GM12878 (cell line): Measurements from ENCODE around the gene TOMM40. TPM values are rescaled to one million over a fixed set of nuclear protein-coding genes. Genes with fewer than 3 reads are reported as not detected.

ENCODE experiments used
- ATAC-seq: fragments of 200-7000 bp; cut with Tn5 transposase; 3 replicates; pipeline ENCODE4 v1.9.1; 2020; ENCODE audit warnings: mild to moderate bottlenecking, moderate library complexity
- BruUV-seq: library from RNA; stranded (reverse); fragments of 400-500 nt; replicated peaks from 2 replicates; lab custom pipeline; 2021; lab: Mats Ljungman, UMichigan
- CTCF ChIA-PET: fragments of 300-600 bp; sonication (Branson Sonifier 250); formaldehyde crosslinking; extraction: SDS; loops from one replicate; lab custom pipeline; 2021; ENCODE audit warnings: inconsistent platforms; lab: Yijun Ruan, JAX
- POLR2A ChIA-PET: fragments of 350-600 bp; formaldehyde crosslinking; extraction: SDS; loops from one replicate; lab custom pipeline; 2021; ENCODE audit warnings: inconsistent platforms; lab: Charles Lee
- RAD21 ChIA-PET: fragments of 300-600 bp; sonication (Branson Sonifier 250); formaldehyde crosslinking; loops from one replicate; lab custom pipeline; 2023; ENCODE audit warnings: antibody characterized with exemption; ENCODE audit not compliant: unreplicated experiment; lab: Charles Lee
- SMC1A ChIA-PET: fragments of 300-600 bp; sonication (Branson Sonifier 250); formaldehyde crosslinking; loops from one replicate; lab custom pipeline; 2023; ENCODE audit not compliant: unreplicated experiment, uncharacterized antibody; lab: Charles Lee
- DNase-seq: peaks from one replicate; pipeline ENCODE4 v3.0.0-alpha.2; 2011; ENCODE audit warnings: low read depth, low spot score
- FAIRE-seq: peaks from 3 replicates; lab custom pipeline; 2011; peaks lifted over from hg19 to GRCh38; lab: Jason Lieb, UNC
- H2AFZ ChIP-seq: 2 replicates; pipeline ENCODE4 v1.6.0; 2011; ENCODE audit warnings: low read depth, low read length, control low read depth; ENCODE audit not compliant: control insufficient read depth
- H3K27ac ChIP-seq: 2 replicates; pipeline ENCODE4 v1.5.1; 2011; ENCODE audit warnings: control low read depth; ENCODE audit not compliant: control insufficient read depth, insufficient read depth
- H3K27me3 ChIP-seq, 2 experiments: replicated peaks in 1 of 2; 2 replicates each; pipeline versions ENCODE4 v1.6.0 to v1.6.1; 2011; ENCODE audit warnings: low read length in 1 of 2; ENCODE audit not compliant: control insufficient read depth in 2 of 2, insufficient read depth in 2 of 2
- H3K36me3 ChIP-seq, 2 experiments: 2 replicates each; pipeline ENCODE4 v1.5.1; 2011; ENCODE audit warnings: low read length in 1 of 2; ENCODE audit not compliant: control insufficient read depth in 2 of 2, insufficient read depth in 2 of 2
- H3K4me1 ChIP-seq: 2 replicates; pipeline ENCODE4 v1.6.1; 2011; ENCODE audit warnings: mild to moderate bottlenecking, low read length, moderate library complexity, mixed read lengths; ENCODE audit not compliant: control insufficient read depth, insufficient read depth
- H3K4me2 ChIP-seq: 2 replicates; pipeline ENCODE4 v1.6.0; 2011; ENCODE audit warnings: control low read depth; ENCODE audit not compliant: control insufficient read depth, insufficient read depth
- H3K4me3 ChIP-seq: fragments of 200-600 bp; sonication (generic); 2 replicates; pipeline ENCODE4 v1.5.1; 2016
- H3K79me2 ChIP-seq: 2 replicates; pipeline ENCODE4 v1.6.0; 2011; ENCODE audit warnings: low read length; ENCODE audit not compliant: control insufficient read depth, insufficient read depth
- H3K9ac ChIP-seq: 2 replicates; pipeline ENCODE4 v1.8.0; 2011; ENCODE audit warnings: low read length, control low read depth, mixed read lengths; ENCODE audit not compliant: control insufficient read depth, insufficient read depth
- H3K9me3 ChIP-seq: replicated peaks from 3 replicates; pipeline ENCODE4 v1.5.1; 2011; ENCODE audit warnings: mild to moderate bottlenecking, low read length; ENCODE audit not compliant: control insufficient read depth, insufficient read depth
- H4K20me1 ChIP-seq: 2 replicates; pipeline ENCODE4 v1.6.0; 2011; ENCODE audit not compliant: control insufficient read depth, insufficient read depth
- CHD1 ChIP-seq: IDR thresholded peaks from 2 replicates; pipeline ENCODE4 v1.6.1; 2012; ENCODE audit warnings: low read depth, low read length, improper control_type of control experiment
- E2F8 ChIP-seq: fragments of 450-650 bp; IDR thresholded peaks from 2 replicates; pipeline ENCODE4 v1.6.1; 2018; ENCODE audit warnings: mild to moderate bottlenecking, low read depth, moderate library complexity; ENCODE audit not compliant: partially characterized antibody
- ESRRA ChIP-seq: IDR thresholded peaks from 2 replicates; pipeline ENCODE4 v1.6.1; 2012; ENCODE audit warnings: mild to moderate bottlenecking, low read length, improper control_type of control experiment
- FOS ChIP-seq: IDR thresholded peaks from 3 replicates; pipeline ENCODE4 v1.6.1; 2011; ENCODE audit warnings: borderline replicate concordance; ENCODE audit not compliant: insufficient read length; ENCODE audit errors: extremely low read depth
- FOXK2 ChIP-seq: fragments of 450-650 bp; IDR thresholded peaks from 2 replicates; pipeline ENCODE4 v1.6.1; 2017; ENCODE audit warnings: mild to moderate bottlenecking, moderate library complexity
- MEF2B ChIP-seq: fragments of 450-650 bp; IDR thresholded peaks from 2 replicates; pipeline ENCODE4 v1.6.1; 2018; ENCODE audit warnings: mild to moderate bottlenecking, moderate library complexity; ENCODE audit not compliant: partially characterized antibody, poor library complexity, severe bottlenecking
- RB1 ChIP-seq: fragments of 450-650 bp; formaldehyde crosslinking; IDR thresholded peaks from 2 replicates; pipeline ENCODE4 v1.6.1; 2017; ENCODE audit warnings: mild to moderate bottlenecking, borderline replicate concordance
- RBBP5 ChIP-seq: fragments of 200-600 bp; sonication (generic); conservative IDR thresholded peaks from 2 replicates; pipeline ENCODE4 v1.6.1; 2016
- SMAD5 ChIP-seq: IDR thresholded peaks from 2 replicates; pipeline ENCODE4 v1.6.1; 2016; ENCODE audit warnings: antibody characterized with exemption, low read depth
- SUPT20H ChIP-seq: IDR thresholded peaks from 2 replicates; pipeline ENCODE4 v1.6.1; 2011; ENCODE audit warnings: low read depth, mild to moderate bottlenecking, low read length, moderate library complexity, borderline replicate concordance; ENCODE audit not compliant: control insufficient read depth
- WRNIP1 ChIP-seq: IDR thresholded peaks from 2 replicates; pipeline ENCODE4 v1.6.1; 2011; ENCODE audit warnings: low read depth, low read length, improper control_type of control experiment, borderline replicate concordance
- YBX1 ChIP-seq: fragments of 450-650 bp; IDR thresholded peaks from 2 replicates; pipeline ENCODE4 v1.6.1; 2016; ENCODE audit warnings: antibody characterized with exemption
- WGBS: methylation state at CpG from one replicate; pipeline ENCODE4 v1.1.6; 2016; ENCODE audit warnings: low lambda C conversion rate; ENCODE audit not compliant: insufficient replicate concordance, insufficient coverage; ENCODE audit errors: missing lambda C conversion rate; 5-methylcytosine and 5-hydroxymethylcytosine counted together
- in situ Hi-C: fragments of 300-500 bp; cut with MboI; formaldehyde crosslinking; loops from 9 replicates; pipeline ENCODE4 v1.14.3; 2018; ENCODE audit warnings: mixed read lengths
- intact Hi-C: fragments of 100-400 bp; cut with micrococcal nuclease; formaldehyde crosslinking; loops from one replicate; pipeline ENCODE4 v1.14.2; 2022; ENCODE audit not compliant: unreplicated experiment
- polyA plus RNA-seq, 11 experiments: library from polyadenylated mRNA; depleted of rRNA in 4 of 11; unstranded in 6 of 11; stranded (reverse) in 5 of 11; fragments of >200 nt; fragmentation: Nextera tagmentation in 4 of 11; fragmentation: Illumina TruSeq in 1 of 11; extraction: Ambion mirVana in 4 of 11; extraction: Trizol in 1 of 11; gene quantifications; 1 replicate in 1 of 11; 2 replicates in 10 of 11; pipeline versions ENCODE4 v1.2.1 to v1.2.3, GENCODE V29; 2011 to 2016; ENCODE audit warnings: inconsistent platforms in 2 of 11, missing spikeins in 2 of 11, low read depth in 1 of 11
- total RNA-seq, 4 experiments: library from RNA; depleted of rRNA in 3 of 4; stranded (reverse); fragments of >200 nt in 3 of 4; fragmentation: Illumina TruSeq in 1 of 4; extraction: Trizol in 1 of 4; gene quantifications; 2 replicates each; pipeline versions ENCODE4 v1.2.1 to v1.2.3, GENCODE V29; 2013 to 2021
- TF ChIP-seq, protein P1 (sequence below): IDR thresholded peaks from 2 replicates; pipeline ENCODE4 v1.6.1; 2012; ENCODE audit warnings: low read depth, low read length, improper control_type of control experiment
- TF ChIP-seq, protein P2 (sequence below): fragments of 450-650 bp; IDR thresholded peaks from 2 replicates; pipeline ENCODE4 v1.6.1; 2017; ENCODE audit warnings: mild to moderate bottlenecking
- TF ChIP-seq, protein P3 (sequence below): fragments of 450-650 bp; IDR thresholded peaks from 2 replicates; pipeline ENCODE4 v1.6.1; 2017; ENCODE audit warnings: mild to moderate bottlenecking, moderate library complexity

TOMM40 gene
- total and polyA plus RNA-seq, 10 of the 15 experiments (the other 5 are each of a cell fraction or from before 2014, with no cell fraction given): 0.85 to 221 (median 99.9) TPM

GRCh38 chr19:44851427-44851826 lies 39.6 kb upstream of the TOMM40 start:
- CTCF ChIA-PET: no interaction called here
- RAD21 ChIA-PET: no interaction called here
- 0% methylated on average over 2 of the region's 2 CpGs for WGBS
- Histone ChIP-seq H3K79me2 (no peaks in the 10 kb centered on the region), H3K4me3 (no peak overlapping the region), H3K27me3 (peaks cover 9 to 11% of the 10 kb centered on the region in 2 experiments), H4K20me1 (no peaks in the 10 kb centered on the region), H2AFZ (no peak overlapping the region), H3K27ac (no peak overlapping the region), H3K4me1 (no peaks in the 10 kb centered on the region), H3K36me3 (no peaks in the 10 kb centered on the region), H3K4me2 (no peak overlapping the region), H3K9ac (no peak overlapping the region), H3K9me3 (no peaks in the 10 kb centered on the region)
- SMC1A ChIA-PET: interaction anchor here (0.6 kb wide), 1 partner anchor 703 kb away, joined by 3 read pairs; no protein-coding TSS in a partner anchor
- FAIRE-seq: no peak
- in situ Hi-C loops: no loop called here
- no TSS peak for BruUV-seq
- no peak for DNase-seq
- POLR2A ChIA-PET: interaction anchor here (0.7 kb wide), 1 partner anchor 102 kb away, joined by 4 read pairs; no protein-coding TSS in a partner anchor
- intact Hi-C loops: no loop called here
- ATAC-seq: no peak
- TF ChIP-seq YBX1: no peak
- TF ChIP-seq RBBP5: no peak
- no peak for TF ChIP-seq WRNIP1
- TF ChIP-seq, protein P1, sequence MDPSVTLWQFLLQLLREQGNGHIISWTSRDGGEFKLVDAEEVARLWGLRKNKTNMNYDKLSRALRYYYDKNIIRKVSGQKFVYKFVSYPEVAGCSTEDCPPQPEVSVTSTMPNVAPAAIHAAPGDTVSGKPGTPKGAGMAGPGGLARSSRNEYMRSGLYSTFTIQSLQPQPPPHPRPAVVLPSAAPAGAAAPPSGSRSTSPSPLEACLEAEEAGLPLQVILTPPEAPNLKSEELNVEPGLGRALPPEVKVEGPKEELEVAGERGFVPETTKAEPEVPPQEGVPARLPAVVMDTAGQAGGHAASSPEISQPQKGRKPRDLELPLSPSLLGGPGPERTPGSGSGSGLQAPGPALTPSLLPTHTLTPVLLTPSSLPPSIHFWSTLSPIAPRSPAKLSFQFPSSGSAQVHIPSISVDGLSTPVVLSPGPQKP: no peak
- TF ChIP-seq CHD1: no peak
- TF ChIP-seq MEF2B: no peak
- no peak for TF ChIP-seq E2F8
- no peak for TF ChIP-seq FOS
- TF ChIP-seq FOXK2: no peak
- TF ChIP-seq ESRRA: no peak
- TF ChIP-seq SMAD5: no peak
- TF ChIP-seq, protein P2, sequence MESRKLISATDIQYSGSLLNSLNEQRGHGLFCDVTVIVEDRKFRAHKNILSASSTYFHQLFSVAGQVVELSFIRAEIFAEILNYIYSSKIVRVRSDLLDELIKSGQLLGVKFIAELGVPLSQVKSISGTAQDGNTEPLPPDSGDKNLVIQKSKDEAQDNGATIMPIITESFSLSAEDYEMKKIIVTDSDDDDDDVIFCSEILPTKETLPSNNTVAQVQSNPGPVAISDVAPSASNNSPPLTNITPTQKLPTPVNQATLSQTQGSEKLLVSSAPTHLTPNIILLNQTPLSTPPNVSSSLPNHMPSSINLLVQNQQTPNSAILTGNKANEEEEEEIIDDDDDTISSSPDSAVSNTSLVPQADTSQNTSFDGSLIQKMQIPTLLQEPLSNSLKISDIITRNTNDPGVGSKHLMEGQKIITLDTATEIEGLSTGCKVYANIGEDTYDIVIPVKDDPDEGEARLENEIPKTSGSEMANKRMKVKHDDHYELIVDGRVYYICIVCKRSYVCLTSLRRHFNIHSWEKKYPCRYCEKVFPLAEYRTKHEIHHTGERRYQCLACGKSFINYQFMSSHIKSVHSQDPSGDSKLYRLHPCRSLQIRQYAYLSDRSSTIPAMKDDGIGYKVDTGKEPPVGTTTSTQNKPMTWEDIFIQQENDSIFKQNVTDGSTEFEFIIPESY: no peak
- no peak for TF ChIP-seq RB1
- TF ChIP-seq, protein P3, sequence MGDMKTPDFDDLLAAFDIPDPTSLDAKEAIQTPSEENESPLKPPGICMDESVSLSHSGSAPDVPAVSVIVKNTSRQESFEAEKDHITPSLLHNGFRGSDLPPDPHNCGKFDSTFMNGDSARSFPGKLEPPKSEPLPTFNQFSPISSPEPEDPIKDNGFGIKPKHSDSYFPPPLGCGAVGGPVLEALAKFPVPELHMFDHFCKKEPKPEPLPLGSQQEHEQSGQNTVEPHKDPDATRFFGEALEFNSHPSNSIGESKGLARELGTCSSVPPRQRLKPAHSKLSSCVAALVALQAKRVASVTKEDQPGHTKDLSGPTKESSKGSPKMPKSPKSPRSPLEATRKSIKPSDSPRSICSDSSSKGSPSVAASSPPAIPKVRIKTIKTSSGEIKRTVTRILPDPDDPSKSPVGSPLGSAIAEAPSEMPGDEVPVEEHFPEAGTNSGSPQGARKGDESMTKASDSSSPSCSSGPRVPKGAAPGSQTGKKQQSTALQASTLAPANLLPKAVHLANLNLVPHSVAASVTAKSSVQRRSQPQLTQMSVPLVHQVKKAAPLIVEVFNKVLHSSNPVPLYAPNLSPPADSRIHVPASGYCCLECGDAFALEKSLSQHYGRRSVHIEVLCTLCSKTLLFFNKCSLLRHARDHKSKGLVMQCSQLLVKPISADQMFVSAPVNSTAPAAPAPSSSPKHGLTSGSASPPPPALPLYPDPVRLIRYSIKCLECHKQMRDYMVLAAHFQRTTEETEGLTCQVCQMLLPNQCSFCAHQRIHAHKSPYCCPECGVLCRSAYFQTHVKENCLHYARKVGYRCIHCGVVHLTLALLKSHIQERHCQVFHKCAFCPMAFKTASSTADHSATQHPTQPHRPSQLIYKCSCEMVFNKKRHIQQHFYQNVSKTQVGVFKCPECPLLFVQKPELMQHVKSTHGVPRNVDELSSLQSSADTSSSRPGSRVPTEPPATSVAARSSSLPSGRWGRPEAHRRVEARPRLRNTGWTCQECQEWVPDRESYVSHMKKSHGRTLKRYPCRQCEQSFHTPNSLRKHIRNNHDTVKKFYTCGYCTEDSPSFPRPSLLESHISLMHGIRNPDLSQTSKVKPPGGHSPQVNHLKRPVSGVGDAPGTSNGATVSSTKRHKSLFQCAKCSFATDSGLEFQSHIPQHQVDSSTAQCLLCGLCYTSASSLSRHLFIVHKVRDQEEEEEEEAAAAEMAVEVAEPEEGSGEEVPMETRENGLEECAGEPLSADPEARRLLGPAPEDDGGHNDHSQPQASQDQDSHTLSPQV: no peak
- TF ChIP-seq SUPT20H: no peak
